ENCODE data around the gene ZMIZ1.

ZMIZ1 gene

DNA sequence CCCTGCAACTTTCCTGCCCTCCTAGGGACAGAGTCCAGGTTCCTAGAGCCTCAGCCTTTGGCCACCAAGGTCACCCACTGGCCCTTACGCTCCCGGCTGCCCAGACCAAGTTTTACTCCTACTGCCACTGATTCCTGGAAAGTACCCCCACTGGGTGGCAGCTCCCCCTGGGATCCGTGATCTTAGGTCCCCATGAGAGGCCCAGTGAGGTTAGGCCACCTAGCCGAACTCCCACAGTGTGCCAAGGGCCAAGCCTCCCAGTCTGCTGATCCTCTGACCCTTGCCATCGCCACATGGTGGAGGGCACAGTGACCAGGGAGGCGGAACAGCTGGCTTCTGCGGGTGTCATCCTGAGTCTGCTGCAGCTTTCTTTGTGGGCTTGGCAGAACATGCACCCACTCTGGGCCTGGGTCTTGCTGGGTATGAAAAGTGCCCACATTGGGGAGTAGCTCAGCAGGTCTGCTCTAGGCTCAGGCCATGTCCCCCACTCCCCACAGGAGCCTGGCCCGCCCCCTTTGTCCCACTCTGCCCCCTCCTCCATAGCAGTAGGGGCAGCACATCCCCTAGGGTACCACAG lies 238.0 kb downstream of the ZMIZ1 start:
- H3K27ac ChIP-seq: no peak overlapping the region
- DNase-seq (ENCODE audit: low read depth, low spot score): no peak

DNA sequence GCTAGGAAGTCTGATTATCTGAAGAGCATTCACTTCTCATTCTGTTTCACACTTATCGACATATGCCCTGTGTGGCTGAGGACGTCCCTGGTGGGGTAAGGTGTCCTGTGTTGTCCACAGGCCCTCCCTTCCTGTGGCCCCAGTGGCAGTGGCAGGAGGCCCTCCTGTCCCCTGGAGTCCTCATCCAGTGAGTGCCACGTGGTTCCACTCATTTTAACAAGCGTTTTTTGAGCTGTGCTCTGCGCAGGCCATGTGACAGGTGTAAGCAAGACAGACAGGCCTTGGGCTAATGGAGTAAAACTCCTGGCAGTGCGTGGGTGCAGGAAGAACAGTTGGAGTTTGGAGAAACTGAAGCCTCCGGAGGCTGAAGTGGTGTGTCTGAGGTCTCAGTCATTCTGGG lies 239.2 kb downstream of the ZMIZ1 start:
- H3K27ac ChIP-seq: no peak overlapping the region
- DNase-seq (ENCODE audit: low read depth, low spot score): no peak

DNA sequence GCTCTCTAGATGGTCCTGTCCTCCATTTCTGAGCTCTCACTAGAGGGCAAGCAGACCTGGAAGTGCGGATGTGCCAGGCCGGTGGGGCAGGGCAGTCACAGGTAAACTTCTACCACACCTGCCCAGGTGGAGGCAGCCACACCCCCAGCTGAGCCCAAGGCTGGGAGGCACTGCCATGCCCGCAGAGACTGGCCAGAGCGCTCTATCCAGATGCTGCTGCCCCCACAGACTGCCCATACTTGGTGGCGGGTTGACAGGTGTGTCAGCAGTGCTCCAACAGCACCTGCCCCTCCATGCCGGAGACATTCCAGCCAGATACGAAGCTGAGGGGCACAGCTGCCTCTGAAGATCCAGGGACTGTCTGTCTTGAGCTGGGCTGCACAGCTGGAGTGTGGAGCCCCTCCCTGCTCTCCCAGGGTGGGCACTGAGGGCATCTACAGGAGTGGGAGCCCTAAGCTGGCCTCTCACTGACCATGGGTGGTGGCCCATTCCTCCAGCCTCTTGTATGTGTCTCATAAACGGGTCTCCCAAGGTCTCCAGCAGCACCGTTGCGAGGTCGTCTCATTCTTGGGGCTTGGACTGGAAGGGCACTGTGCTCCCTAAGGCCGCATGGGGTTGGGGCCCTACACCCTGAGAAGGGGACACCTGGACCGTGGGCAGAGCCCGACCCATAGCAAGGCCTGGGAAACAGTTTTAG lies 240.4 kb downstream of the ZMIZ1 start:
- no peak for DNase-seq (ENCODE audit: low read depth, low spot score)
- H3K27ac ChIP-seq: no peak overlapping the region

DNA sequence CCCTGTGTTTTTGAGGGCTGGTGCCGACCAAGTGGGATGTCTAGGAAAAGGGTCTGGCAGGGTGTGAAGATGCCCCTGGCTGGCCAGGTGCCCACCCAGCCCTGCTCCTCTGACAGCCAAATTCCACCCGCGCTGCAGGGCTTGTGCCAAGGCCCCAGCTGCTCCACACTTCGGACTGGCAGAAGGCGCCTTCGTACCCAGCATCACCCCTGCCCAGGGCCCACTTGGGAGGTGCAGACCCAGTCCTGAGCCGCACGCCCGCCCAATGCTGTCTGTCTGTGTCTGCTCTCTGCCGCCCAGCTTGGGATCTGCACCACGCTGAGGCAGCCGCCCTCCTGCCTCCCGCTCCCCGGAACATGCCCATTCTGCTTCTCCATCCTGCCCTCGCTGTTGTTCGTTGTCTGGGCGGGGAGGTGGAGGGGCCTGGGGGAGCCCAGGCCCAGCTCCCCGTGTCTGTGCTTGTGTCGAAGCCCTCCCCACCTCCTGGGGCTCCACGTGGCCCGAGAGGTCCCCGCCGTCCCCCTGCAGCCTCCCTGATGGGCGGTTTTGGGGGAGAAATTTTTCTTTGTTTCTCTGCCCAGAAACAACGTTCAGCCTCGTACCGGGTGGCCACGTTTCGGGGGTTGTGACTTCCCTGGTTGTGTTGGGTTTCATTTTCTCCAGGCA lies 241.6 kb downstream of the ZMIZ1 start:
- H3K27ac ChIP-seq: no peak overlapping the region
- DNase-seq (ENCODE audit: low read depth, low spot score): no peak

DNA sequence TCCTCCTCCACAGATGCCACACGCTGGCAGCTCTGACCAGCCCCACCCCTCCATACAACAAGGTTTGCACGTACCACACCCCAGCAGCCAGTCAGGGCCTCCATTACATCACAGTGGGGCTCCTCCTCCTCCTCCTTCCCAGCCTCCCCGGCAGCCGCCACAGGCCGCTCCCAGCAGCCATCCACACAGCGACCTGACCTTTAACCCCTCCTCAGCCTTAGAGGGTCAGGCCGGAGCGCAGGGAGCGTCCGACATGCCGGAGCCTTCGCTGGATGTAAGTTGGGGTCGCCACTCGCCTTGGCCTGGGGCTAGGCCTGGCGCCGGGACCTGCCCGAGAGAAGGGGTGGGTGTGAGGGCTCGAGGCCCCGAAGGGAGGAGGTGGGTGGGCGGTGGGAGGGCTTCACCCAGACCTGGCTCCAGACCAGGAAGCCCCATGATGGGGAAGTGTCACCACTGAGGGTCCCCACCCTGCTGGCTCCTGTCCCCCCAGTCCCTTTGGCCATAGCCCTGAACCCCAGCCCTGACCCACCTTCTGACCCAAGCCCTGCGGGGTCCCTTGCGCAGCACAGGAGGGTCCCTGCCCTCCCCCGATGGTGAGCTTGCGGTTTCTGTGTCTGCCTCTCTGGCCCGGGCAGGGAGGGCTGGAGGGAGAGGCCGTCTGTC lies 242.3 kb downstream of the ZMIZ1 start:
- no peak for DNase-seq (ENCODE audit: low read depth, low spot score)
- H3K27ac ChIP-seq: no peak overlapping the region

GRCh38 chr10:79311581-79312407 lies 243.0 kb downstream of the ZMIZ1 start:
- DNase-seq (ENCODE audit: low read depth, low spot score): no peak
- H3K27ac ChIP-seq: no peak overlapping the region

- H3K27ac ChIP-seq: no peak overlapping the region
- DNase-seq (ENCODE audit: low read depth, low spot score): no peak
Observed at GRCh38 chr10:79312601-79313187, 243.9 kb downstream of the ZMIZ1 start.

- no peak overlapping the region for H3K27ac ChIP-seq
- DNase-seq (ENCODE audit: low read depth, low spot score): no peak
Observed at GRCh38 chr10:79313320-79313719, 244.6 kb downstream of the ZMIZ1 start.

GRCh38 chr10:79313911-79314439 lies 245.2 kb downstream of the ZMIZ1 start:
- no peak for DNase-seq (ENCODE audit: low read depth, low spot score)
- H3K27ac ChIP-seq: no peak overlapping the region

DNA sequence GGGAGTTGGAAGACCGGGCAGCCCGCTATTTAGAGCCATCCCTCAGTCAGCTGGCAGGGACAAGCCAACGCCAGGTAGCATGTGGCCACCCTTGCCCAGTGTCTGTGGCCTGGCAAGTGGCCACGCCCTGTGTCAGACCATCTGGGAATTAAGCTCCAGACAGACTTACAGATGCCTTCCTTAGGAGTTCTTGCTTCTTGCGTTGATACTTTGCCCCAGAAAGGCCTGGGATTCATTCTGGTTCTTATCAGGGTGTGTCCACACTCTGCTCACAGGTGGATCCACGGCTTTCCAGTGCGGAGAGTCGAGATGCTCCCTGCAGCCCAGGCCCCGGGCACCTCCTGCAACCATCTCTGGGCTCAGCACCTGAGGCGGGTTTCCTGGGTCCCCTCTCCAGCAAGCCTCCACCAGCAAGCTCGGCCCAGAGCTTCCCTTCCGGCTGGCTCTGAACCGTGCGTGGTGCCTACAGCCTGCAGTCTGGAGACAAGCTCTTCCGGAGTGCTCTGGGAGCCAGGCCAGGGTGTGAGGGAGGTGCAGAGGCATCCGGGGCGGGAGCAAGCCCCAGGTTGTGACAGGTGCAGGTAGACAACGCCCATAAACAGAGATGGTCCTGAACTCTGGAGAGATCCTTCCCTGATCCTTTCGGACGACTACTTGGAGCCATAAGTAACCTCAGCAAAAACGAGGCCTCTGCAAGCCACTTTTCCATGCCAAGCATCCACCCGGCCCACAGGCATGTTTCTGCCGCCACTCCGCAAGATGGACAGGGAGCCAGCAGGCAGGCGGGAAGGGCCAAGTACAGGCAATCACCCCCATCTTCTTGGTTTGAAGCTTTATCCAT lies 246.2 kb downstream of the ZMIZ1 start:
- H3K27ac ChIP-seq: no peak overlapping the region
- DNase-seq (ENCODE audit: low read depth, low spot score): no peak

DNA sequence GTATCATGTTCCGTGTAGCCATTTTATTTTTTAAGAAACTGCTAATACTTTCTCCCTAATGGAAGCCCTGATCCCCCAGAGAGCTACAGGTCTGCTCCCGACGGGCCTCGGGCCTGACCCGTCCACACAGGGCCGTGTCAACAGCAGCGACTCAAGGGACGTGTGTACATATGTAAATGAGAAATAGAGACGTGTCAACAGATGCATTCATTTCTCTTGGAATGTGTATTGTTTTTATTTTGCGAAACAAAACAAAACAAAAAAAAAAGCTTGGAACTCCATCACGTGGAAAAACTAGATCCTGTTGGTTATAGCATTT lies 246.8 kb downstream of the ZMIZ1 start:
- DNase-seq (ENCODE audit: low read depth, low spot score): no peak
- H3K27ac ChIP-seq: no peak overlapping the region

GRCh38 chr10:79316671-79317431 lies 248.1 kb downstream of the ZMIZ1 start:
- no peak for DNase-seq (ENCODE audit: low read depth, low spot score)
- H3K27ac ChIP-seq: peak overlapping the region; percentile 63

DNA sequence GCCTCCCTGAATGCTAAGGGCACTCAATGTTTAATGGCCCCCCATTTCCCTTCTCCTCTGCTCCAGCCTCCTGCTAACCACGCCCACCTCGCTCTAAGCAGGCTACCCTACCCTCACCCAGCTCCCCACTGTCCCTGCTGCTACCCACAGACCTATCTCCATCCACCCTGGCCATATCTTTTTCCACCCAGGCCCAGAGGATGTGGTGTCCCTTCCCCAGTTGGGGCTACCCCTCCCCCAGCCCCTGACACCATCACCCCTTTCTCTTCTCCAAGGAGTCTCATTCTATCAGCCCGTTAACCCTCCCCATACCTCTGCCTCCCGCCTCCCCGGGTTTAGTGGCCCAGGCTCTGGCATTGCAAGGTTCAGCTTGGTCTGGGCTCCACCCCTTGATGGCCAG lies 249.6 kb downstream of the ZMIZ1 start:
- DNase-seq (ENCODE audit: low read depth, low spot score): no peak
- peak overlapping the region; percentile 63 for H3K27ac ChIP-seq

DNA sequence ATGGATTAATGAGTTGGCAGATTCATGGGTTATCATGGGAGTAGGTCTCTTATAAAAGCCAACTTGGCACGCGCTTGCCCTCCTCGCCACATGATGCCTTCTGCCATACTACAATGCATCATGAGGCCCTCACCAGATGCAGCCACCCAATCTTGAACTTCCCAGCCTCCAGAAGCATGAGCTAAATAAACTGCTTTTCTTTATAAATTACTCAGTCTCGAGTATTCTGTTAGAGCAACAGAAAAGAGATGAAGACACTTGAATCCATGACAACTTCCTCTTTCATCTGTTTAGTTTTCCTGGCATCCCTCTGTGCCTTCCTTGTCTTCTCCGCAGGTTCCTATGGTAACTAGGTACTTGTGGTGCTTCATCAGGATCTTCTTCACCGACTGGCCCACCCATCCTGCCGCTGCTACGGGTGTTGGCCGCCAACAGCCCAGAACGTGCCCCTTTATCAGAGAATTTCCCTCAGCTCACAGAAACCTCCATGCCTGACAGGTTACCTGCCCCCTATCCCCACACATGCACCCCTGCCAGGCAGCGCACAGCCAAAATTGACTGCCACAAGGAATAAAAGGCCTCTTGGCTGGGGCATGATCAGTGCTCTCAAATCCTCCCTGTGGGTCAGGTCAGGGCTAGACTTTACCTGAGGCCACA lies 250.5 kb downstream of the ZMIZ1 start:
- no peak overlapping the region for H3K27ac ChIP-seq
- DNase-seq (ENCODE audit: low read depth, low spot score): no peak

DNA sequence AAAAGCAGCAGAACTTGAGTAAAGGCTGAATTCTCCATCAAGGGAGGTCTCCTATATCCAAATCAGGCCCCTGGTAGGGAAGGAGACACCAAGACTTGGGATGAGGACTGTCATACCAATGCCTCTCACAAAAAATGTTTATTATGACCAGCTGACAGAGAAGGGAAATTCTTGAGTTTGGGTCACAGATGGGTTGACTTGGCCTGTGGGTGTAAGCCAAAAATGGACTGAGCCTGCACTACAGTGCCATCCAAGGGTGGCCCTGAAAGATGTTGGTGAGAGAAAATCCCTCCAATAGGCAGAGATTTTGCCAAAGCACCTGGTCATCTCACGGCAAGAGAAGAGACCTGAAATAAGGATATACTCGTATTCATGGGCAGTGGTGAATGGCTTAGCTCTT lies 251.6 kb downstream of the ZMIZ1 start:
- no peak for DNase-seq (ENCODE audit: low read depth, low spot score)
- peak overlapping the region; percentile 86 for H3K27ac ChIP-seq

DNA sequence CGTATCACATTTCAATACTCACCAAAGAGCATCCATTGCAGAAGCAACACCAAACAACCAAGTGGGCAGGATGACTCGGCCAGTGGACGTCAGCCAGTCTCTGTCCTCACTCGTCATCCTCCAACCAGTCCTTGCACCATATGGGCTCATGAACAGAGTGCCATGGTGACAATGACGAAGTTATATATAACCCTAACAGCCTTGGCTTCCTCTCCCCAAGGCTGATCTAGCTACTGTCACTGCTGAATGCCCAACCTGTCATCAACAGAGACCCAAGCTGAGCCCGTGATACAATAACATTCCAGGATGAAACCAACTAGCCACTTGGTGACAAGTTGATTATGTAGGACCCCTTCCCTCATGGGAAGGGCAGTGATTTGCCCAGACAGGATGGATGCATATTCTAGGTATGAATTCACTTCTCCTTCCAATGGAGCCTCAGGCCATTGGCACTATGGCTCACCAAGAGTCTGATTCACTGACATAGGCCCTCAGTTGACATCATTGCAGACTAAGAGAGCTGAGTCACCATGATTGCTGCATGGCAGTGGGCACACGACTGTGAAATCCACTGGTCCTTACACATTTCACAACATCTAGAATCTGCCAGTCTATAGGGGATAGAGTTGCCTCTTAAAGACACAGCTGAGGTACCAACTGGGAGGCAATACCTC lies 252.2 kb downstream of the ZMIZ1 start:
- H3K27ac ChIP-seq: peak overlapping the region; percentile 86
- peak; percentile 98 for DNase-seq (ENCODE audit: low read depth, low spot score)

- no peak for DNase-seq (ENCODE audit: low read depth, low spot score)
- peak overlapping the region; percentile 86 for H3K27ac ChIP-seq
Observed at GRCh38 chr10:79321494-79321882, 252.7 kb downstream of the ZMIZ1 start.
